Suprapubic skin (tissue), 4 donors: ENCODE results near the gene MGME1.

Experiments
- EP300 ChIP-seq: sonication (generic); formaldehyde crosslinking; IDR thresholded peaks from one replicate; pipeline ENCODE4 v1.6.1; 2017; ENCODE audit warnings: antibody characterized with exemption
- POLR2A ChIP-seq, 2 donors: fragments of 450-650 bp; IDR thresholded peaks; one replicate each; pipeline ENCODE4 v1.6.1; 2017; ENCODE audit warnings: antibody characterized with exemption in 2 of 2, mild to moderate bottlenecking in 2 of 2, moderate library complexity in 2 of 2
- POLR2AphosphoS5 ChIP-seq, 3 donors: sonication (generic); formaldehyde crosslinking; IDR thresholded peaks; one replicate each; pipeline ENCODE4 v1.6.1; 2017; ENCODE audit warnings: antibody characterized with exemption in 3 of 3
- TF ChIP-seq, protein P1 (sequence below), 2 donors: fragments of 200-600 bp in 1 of 2; fragments of 450-650 bp in 1 of 2; sonication (generic) in 1 of 2; IDR thresholded peaks; one replicate each; pipeline ENCODE4 v1.5.1; 2016 to 2019; ENCODE audit warnings: antibody characterized with exemption in 2 of 2, mild to moderate bottlenecking in 1 of 2, moderate library complexity in 1 of 2

DNA sequence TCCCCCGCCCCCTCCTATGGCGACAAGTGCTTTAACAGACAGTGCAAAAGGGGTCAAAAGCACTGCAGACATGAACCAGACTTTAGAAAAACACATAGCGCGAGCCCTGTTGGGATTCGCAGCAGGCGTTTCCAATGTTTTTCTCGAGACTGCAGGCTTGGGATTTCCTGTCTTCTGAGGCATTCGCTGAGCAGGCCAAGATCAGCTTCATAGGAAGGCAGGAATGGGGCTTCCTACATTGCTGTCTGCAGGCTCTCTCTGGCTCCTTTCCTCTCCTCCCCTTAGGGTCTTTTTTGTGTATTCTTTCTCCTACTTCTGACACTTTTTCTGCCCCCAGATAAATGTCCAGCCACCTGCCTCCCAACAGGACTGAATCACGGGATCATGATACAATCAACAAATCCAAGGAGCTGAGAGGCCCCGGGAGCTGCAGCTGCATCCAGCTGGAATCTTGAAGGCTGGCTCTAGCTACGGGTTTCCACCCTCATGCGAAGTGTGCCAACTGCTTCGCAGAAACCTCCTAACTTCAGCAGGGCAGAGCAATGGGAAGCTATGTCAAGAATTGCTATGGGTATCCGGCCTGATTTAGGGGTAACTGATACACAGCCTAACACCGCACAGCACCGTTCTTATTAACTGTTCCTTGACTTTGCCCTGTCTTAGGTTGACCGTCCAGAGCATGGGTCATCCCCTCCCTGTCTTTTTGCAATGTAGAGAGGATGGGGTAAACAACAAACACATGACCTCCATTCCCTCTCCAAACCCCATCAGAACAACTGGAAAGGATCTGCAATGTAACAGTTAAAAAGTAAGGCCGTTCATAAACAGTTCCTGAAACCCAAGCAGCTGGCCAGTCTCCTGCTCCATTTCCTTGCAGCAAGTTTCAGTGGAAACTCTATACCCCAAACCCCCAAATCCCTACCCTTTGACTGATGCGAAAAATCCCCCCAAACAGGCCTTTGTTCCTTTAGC is 31.8 kb upstream of the MGME1 start:
- TF ChIP-seq POLR2AphosphoS5 (IDR thresholded peaks at IDR 0.05) = no peak
- TF ChIP-seq, protein P1, sequence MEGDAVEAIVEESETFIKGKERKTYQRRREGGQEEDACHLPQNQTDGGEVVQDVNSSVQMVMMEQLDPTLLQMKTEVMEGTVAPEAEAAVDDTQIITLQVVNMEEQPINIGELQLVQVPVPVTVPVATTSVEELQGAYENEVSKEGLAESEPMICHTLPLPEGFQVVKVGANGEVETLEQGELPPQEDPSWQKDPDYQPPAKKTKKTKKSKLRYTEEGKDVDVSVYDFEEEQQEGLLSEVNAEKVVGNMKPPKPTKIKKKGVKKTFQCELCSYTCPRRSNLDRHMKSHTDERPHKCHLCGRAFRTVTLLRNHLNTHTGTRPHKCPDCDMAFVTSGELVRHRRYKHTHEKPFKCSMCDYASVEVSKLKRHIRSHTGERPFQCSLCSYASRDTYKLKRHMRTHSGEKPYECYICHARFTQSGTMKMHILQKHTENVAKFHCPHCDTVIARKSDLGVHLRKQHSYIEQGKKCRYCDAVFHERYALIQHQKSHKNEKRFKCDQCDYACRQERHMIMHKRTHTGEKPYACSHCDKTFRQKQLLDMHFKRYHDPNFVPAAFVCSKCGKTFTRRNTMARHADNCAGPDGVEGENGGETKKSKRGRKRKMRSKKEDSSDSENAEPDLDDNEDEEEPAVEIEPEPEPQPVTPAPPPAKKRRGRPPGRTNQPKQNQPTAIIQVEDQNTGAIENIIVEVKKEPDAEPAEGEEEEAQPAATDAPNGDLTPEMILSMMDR (IDR thresholded peaks at IDR 0.05) = no peak
- TF ChIP-seq POLR2A (IDR thresholded peaks at IDR 0.05) = no peak
- TF ChIP-seq EP300 = no peak
